H1 (cell line): ENCODE data around the gene STX8. TPM values are rescaled to one million over a fixed set of nuclear protein-coding genes. Genes with fewer than 3 reads are reported as not detected.

Source experiments
- JUN ChIP-seq: IDR thresholded peaks from 2 replicates; pipeline ENCODE4 v1.6.1; 2011; ENCODE audit warnings: low read depth, mild to moderate bottlenecking, improper control_type of control experiment, low read length
- SIX5 ChIP-seq: IDR thresholded peaks from 2 replicates; pipeline ENCODE4 v1.6.1; 2011; ENCODE audit warnings: mild to moderate bottlenecking, low read depth, low read length
- TAF7 ChIP-seq: optimal IDR thresholded peaks from 2 replicates; pipeline ENCODE3; 2011; ENCODE audit warnings: low read depth, mild to moderate bottlenecking, inconsistent platforms, low read length, moderate library complexity, borderline replicate concordance
- TBP ChIP-seq: IDR thresholded peaks from 2 replicates; pipeline ENCODE4 v1.6.1; 2011; ENCODE audit warnings: low read depth, low read length, improper control_type of control experiment
- ZNF274 ChIP-seq: IDR thresholded peaks from 2 replicates; pipeline ENCODE4 v1.7.0; 2012; ENCODE audit warnings: low read length, borderline replicate concordance; ENCODE audit errors: extremely low read depth
- polyA plus RNA-seq, 7 experiments: library from polyadenylated mRNA; depleted of rRNA in 3 of 7; stranded (reverse) in 5 of 7; unstranded in 2 of 7; fragments of >200 nt in 5 of 7; fragments of 200-250 nt in 2 of 7; gene quantifications; 1 replicate in 5 of 7; 2 replicates in 1 of 7; 4 replicates in 1 of 7; pipeline versions ENCODE4 v1.2.1 to v1.2.3, GENCODE V29; 2011 to 2013; ENCODE audit warnings: missing spikeins in 2 of 7, mixed read lengths in 2 of 7
- total RNA-seq: library from RNA; stranded (reverse); fragmentation: NEBNext Ultra II Directional; extraction: Animal tissue kit (Norgen Biotek cat#: 25700); gene quantifications from 2 replicates; pipeline ENCODE4 v1.2.1, GENCODE V29; 2021
- TF ChIP-seq, protein P1 (sequence below): fragments of 300-600 bp; sonication (generic); IDR thresholded peaks from 2 replicates; pipeline ENCODE4 v1.7.1; 2012; ENCODE audit warnings: low read length, moderate library complexity, mild to moderate bottlenecking, inconsistent platforms; ENCODE audit not compliant: insufficient replicate concordance

Gene STX8
- total and polyA plus RNA-seq, 2 of the 8 experiments (the other 6 are each of a cell fraction or from before 2014, with no cell fraction given): 22.8 to 42.5 TPM

DNA sequence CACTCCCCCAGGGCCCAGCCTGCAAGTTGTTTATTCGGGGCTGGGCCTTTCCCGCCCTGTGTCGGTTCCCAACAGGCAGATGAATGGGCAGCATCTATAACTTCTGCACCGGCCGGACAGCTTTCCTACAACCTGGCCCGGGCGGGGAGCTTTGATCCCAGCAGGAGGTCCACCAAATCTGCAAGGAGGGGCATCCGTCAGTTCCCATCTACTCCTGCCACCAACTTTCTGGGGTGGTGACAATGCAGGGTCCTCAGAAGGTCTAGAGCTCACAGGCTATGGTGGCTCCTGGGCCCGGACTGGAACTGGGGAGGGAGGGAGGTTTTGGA is 342.4 kb downstream of the STX8 start (continued):
- TF ChIP-seq, protein P1, sequence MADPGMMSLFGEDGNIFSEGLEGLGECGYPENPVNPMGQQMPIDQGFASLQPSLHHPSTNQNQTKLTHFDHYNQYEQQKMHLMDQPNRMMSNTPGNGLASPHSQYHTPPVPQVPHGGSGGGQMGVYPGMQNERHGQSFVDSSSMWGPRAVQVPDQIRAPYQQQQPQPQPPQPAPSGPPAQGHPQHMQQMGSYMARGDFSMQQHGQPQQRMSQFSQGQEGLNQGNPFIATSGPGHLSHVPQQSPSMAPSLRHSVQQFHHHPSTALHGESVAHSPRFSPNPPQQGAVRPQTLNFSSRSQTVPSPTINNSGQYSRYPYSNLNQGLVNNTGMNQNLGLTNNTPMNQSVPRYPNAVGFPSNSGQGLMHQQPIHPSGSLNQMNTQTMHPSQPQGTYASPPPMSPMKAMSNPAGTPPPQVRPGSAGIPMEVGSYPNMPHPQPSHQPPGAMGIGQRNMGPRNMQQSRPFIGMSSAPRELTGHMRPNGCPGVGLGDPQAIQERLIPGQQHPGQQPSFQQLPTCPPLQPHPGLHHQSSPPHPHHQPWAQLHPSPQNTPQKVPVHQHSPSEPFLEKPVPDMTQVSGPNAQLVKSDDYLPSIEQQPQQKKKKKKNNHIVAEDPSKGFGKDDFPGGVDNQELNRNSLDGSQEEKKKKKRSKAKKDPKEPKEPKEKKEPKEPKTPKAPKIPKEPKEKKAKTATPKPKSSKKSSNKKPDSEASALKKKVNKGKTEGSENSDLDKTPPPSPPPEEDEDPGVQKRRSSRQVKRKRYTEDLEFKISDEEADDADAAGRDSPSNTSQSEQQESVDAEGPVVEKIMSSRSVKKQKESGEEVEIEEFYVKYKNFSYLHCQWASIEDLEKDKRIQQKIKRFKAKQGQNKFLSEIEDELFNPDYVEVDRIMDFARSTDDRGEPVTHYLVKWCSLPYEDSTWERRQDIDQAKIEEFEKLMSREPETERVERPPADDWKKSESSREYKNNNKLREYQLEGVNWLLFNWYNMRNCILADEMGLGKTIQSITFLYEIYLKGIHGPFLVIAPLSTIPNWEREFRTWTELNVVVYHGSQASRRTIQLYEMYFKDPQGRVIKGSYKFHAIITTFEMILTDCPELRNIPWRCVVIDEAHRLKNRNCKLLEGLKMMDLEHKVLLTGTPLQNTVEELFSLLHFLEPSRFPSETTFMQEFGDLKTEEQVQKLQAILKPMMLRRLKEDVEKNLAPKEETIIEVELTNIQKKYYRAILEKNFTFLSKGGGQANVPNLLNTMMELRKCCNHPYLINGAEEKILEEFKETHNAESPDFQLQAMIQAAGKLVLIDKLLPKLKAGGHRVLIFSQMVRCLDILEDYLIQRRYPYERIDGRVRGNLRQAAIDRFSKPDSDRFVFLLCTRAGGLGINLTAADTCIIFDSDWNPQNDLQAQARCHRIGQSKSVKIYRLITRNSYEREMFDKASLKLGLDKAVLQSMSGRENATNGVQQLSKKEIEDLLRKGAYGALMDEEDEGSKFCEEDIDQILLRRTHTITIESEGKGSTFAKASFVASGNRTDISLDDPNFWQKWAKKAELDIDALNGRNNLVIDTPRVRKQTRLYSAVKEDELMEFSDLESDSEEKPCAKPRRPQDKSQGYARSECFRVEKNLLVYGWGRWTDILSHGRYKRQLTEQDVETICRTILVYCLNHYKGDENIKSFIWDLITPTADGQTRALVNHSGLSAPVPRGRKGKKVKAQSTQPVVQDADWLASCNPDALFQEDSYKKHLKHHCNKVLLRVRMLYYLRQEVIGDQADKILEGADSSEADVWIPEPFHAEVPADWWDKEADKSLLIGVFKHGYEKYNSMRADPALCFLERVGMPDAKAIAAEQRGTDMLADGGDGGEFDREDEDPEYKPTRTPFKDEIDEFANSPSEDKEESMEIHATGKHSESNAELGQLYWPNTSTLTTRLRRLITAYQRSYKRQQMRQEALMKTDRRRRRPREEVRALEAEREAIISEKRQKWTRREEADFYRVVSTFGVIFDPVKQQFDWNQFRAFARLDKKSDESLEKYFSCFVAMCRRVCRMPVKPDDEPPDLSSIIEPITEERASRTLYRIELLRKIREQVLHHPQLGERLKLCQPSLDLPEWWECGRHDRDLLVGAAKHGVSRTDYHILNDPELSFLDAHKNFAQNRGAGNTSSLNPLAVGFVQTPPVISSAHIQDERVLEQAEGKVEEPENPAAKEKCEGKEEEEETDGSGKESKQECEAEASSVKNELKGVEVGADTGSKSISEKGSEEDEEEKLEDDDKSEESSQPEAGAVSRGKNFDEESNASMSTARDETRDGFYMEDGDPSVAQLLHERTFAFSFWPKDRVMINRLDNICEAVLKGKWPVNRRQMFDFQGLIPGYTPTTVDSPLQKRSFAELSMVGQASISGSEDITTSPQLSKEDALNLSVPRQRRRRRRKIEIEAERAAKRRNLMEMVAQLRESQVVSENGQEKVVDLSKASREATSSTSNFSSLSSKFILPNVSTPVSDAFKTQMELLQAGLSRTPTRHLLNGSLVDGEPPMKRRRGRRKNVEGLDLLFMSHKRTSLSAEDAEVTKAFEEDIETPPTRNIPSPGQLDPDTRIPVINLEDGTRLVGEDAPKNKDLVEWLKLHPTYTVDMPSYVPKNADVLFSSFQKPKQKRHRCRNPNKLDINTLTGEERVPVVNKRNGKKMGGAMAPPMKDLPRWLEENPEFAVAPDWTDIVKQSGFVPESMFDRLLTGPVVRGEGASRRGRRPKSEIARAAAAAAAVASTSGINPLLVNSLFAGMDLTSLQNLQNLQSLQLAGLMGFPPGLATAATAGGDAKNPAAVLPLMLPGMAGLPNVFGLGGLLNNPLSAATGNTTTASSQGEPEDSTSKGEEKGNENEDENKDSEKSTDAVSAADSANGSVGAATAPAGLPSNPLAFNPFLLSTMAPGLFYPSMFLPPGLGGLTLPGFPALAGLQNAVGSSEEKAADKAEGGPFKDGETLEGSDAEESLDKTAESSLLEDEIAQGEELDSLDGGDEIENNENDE: no peak
- TF ChIP-seq TAF7: no peak
- no peak for TF ChIP-seq SIX5
- no peak for TF ChIP-seq JUN
- no peak for TF ChIP-seq TBP
- no peak for TF ChIP-seq ZNF274
